ENCODE measurements around the gene CDC42BPB.

Gene CDC42BPB

GRCh38 chr14:102920273-102920997 is 136.9 kb downstream of the CDC42BPB start:
- H3K4me1 ChIP-seq (ENCODE audit: insufficient read depth, low read length) = no peaks in the 10 kb centered on the region
- H3K27me3 ChIP-seq (ENCODE audit: insufficient read depth, low read length, poor library complexity) = no peaks in the 10 kb centered on the region
- no peaks in the 10 kb centered on the region for H3K36me3 ChIP-seq (ENCODE audit: insufficient read depth, low read length)
- no peaks in the 10 kb centered on the region for H4K20me1 ChIP-seq (ENCODE audit: insufficient read depth, low read length)
- no peak overlapping the region for H3K4me2 ChIP-seq (ENCODE audit: insufficient read depth, low read length)
- no peak for TF ChIP-seq CTCF (IDR thresholded peaks at IDR 0.05; ENCODE audit: borderline replicate concordance, extremely low read depth, low read length, poor library complexity, severe bottlenecking)
- TF ChIP-seq EZH2 (IDR thresholded peaks at IDR 0.05; ENCODE audit: borderline replicate concordance, low read depth, low read length, severe bottlenecking) = no peak
- H3K9me3 ChIP-seq (ENCODE audit: insufficient read depth, low read length, severe bottlenecking) = peaks cover 7% of the 10 kb centered on the region
- H3K4me3 ChIP-seq (ENCODE audit: low read depth in 1 of 2, low read length in 2 of 2) = no peak overlapping the region
- DNase-seq (no peak), ATAC-seq (ENCODE audit: insufficient read depth, low read depth) (no peak)
- H3K27ac ChIP-seq (ENCODE audit: low read length) = no peak overlapping the region
- H2AFZ ChIP-seq (ENCODE audit: low read depth, low read length) = no peak overlapping the region
- no peak overlapping the region for H3K9ac ChIP-seq (ENCODE audit: low read depth, low read length)
- H3K79me2 ChIP-seq (ENCODE audit: insufficient read depth, low read length) = no peaks in the 10 kb centered on the region

DNA sequence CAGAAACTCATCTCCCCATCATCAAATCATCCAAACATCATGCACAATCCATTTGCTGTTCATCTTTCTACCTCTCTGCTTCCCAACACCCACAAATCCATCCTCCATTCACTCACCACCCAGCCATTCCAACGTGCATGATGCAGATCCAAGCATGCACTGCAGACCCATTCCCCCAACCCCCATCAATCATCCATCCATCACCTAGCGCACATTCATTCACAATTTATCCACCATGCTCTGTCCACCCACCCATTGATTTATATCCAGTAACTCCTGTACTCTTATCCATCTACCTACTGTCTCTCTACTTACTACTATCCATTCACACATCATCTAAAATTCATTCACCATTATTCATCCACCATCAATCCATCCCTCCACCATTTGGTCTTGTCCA is 138.9 kb downstream of the CDC42BPB start:
- Histone ChIP-seq H3K4me3 (ENCODE audit: low read depth in 1 of 2, low read length in 2 of 2) (no peak overlapping the region), H3K27me3 (ENCODE audit: insufficient read depth, low read length, poor library complexity) (no peaks in the 10 kb centered on the region), H3K27ac (ENCODE audit: low read length) (no peak overlapping the region), H3K36me3 (ENCODE audit: insufficient read depth, low read length) (no peaks in the 10 kb centered on the region), H4K20me1 (ENCODE audit: insufficient read depth, low read length) (no peaks in the 10 kb centered on the region), H3K4me2 (ENCODE audit: insufficient read depth, low read length) (no peak overlapping the region), H3K9ac (ENCODE audit: low read depth, low read length) (no peak overlapping the region), H2AFZ (ENCODE audit: low read depth, low read length) (no peak overlapping the region), H3K79me2 (ENCODE audit: insufficient read depth, low read length) (no peaks in the 10 kb centered on the region), H3K9me3 (ENCODE audit: insufficient read depth, low read length, severe bottlenecking) (peaks cover 7% of the 10 kb centered on the region), H3K4me1 (ENCODE audit: insufficient read depth, low read length) (no peaks in the 10 kb centered on the region)
- DNase-seq (no peak), ATAC-seq (ENCODE audit: insufficient read depth, low read depth) (no peak)
- TF ChIP-seq EZH2 (IDR thresholded peaks at IDR 0.05; ENCODE audit: borderline replicate concordance, low read depth, low read length, severe bottlenecking) = no peak
- no peak for TF ChIP-seq CTCF (IDR thresholded peaks at IDR 0.05; ENCODE audit: borderline replicate concordance, extremely low read depth, low read length, poor library complexity, severe bottlenecking)

- H3K4me2 ChIP-seq (ENCODE audit: insufficient read depth, low read length) = no peak overlapping the region
- H3K9me3 ChIP-seq (ENCODE audit: insufficient read depth, low read length, severe bottlenecking) = peaks cover 7% of the 10 kb centered on the region
- no peak overlapping the region for H3K4me3 ChIP-seq (ENCODE audit: low read depth in 1 of 2, low read length in 2 of 2)
- H3K9ac ChIP-seq (ENCODE audit: low read depth, low read length) = no peak overlapping the region
- H2AFZ ChIP-seq (ENCODE audit: low read depth, low read length) = no peak overlapping the region
- H3K4me1 ChIP-seq (ENCODE audit: insufficient read depth, low read length) = no peaks in the 10 kb centered on the region
- DNase-seq = peak; percentile 66
- H4K20me1 ChIP-seq (ENCODE audit: insufficient read depth, low read length) = no peaks in the 10 kb centered on the region
- no peak overlapping the region for H3K27ac ChIP-seq (ENCODE audit: low read length)
- TF ChIP-seq CTCF (IDR thresholded peaks at IDR 0.05; ENCODE audit: borderline replicate concordance, extremely low read depth, low read length, poor library complexity, severe bottlenecking) (peak; percentile 85), EZH2 (IDR thresholded peaks at IDR 0.05; ENCODE audit: borderline replicate concordance, low read depth, low read length, severe bottlenecking) (no peak)
- no peaks in the 10 kb centered on the region for H3K36me3 ChIP-seq (ENCODE audit: insufficient read depth, low read length)
- peak; percentile 72 for ATAC-seq (ENCODE audit: insufficient read depth, low read depth)
- no peaks in the 10 kb centered on the region for H3K79me2 ChIP-seq (ENCODE audit: insufficient read depth, low read length)
- no peaks in the 10 kb centered on the region for H3K27me3 ChIP-seq (ENCODE audit: insufficient read depth, low read length, poor library complexity)
Observed at GRCh38 chr14:102917469-102918211, 139.7 kb downstream of the CDC42BPB start.

Measured in DND-41 (cell line).